NB4 (cell line): ENCODE data around the gene PPP2R5D.

Experiments used
- CTCF ChIP-seq: IDR thresholded peaks from one replicate; pipeline ENCODE4 v1.5.1; 2012; ENCODE audit warnings: low read depth, low read length
- MAX ChIP-seq: IDR thresholded peaks from 2 replicates; pipeline ENCODE4 v1.6.1; 2011; ENCODE audit warnings: low read depth, low read length
- POLR2A ChIP-seq: IDR thresholded peaks from 2 replicates; pipeline ENCODE4 v1.6.1; 2011; ENCODE audit warnings: mild to moderate bottlenecking; ENCODE audit not compliant: insufficient read length; ENCODE audit errors: extremely low read depth

- no peak for TF ChIP-seq CTCF
- no peak for TF ChIP-seq MAX
- TF ChIP-seq POLR2A = no peak
These were observed 45.2 kb upstream of the PPP2R5D start for GRCh38 chr6:42938987-42939809.
